NCI-H2227 treated with DMSO at 0.1 percent for 48 hours (cell line): ENCODE data around the gene PLIN4.
"Not testable (repeated sequence)": the region's sequence is repeated elsewhere in the genome, so short reads cannot be mapped to it uniquely, and the experiment has no call there.

Source experiments
- DNase-seq: peaks from one replicate; lab custom pipeline; 2025; lab: John Stamatoyannopoulos, UW

Gene PLIN4

GRCh38 chr19:4547303-4548237, 29.3 kb upstream of the PLIN4 start:
- no peak for DNase-seq

- no peak for DNase-seq
Observed at GRCh38 chr19:4543842-4544647, 25.8 kb upstream of the PLIN4 start.

GRCh38 chr19:4542896-4543841, 24.9 kb upstream of the PLIN4 start:
- no peak for DNase-seq

GRCh38 chr19:4541806-4542145, 23.5 kb upstream of the PLIN4 start:
- not testable (repeated sequence) for DNase-seq

GRCh38 chr19:4541114-4541805, 23.0 kb upstream of the PLIN4 start:
- no peak for DNase-seq

- DNase-seq: no peak
Observed at GRCh38 chr19:4539693-4540581, 21.7 kb upstream of the PLIN4 start, which contains the start of gene LRG1. Gene LRG1 (minus strand): TSS chr19:4540036. CDS start chr19:4540013, 23 bp downstream.

- DNase-seq: no peak
Observed at GRCh38 chr19:4539169-4539692, 20.9 kb upstream of the PLIN4 start.

- DNase-seq: no peak
Observed at GRCh38 chr19:4538601-4538954, 20.3 kb upstream of the PLIN4 start.

GRCh38 chr19:4537953-4538600, 19.8 kb upstream of the PLIN4 start:
- DNase-seq: no peak

GRCh38 chr19:4536798-4537197, 18.5 kb upstream of the PLIN4 start:
- DNase-seq: no peak

GRCh38 chr19:4534836-4535658, 16.8 kb upstream of the PLIN4 start, which contains the start of gene PLIN5:
Gene PLIN5 (minus strand): TSS chr19:4535224. CDS start chr19:4534074, 1,150 bp downstream.
- DNase-seq: peak; percentile 90

- no peak for DNase-seq
Observed at GRCh38 chr19:4533835-4534424, 15.6 kb upstream of the PLIN4 start.

GRCh38 chr19:4533334-4533733, 15.0 kb upstream of the PLIN4 start:
- DNase-seq: no peak

- no peak for DNase-seq
Observed at GRCh38 chr19:4531562-4532165, 13.4 kb upstream of the PLIN4 start.

- DNase-seq: no peak
Observed at GRCh38 chr19:4529924-4530522, 11.7 kb upstream of the PLIN4 start.

GRCh38 chr19:4528843-4529242, 10.6 kb upstream of the PLIN4 start:
- DNase-seq: no peak

- not testable (repeated sequence) for DNase-seq
Observed at GRCh38 chr19:4527377-4527776, 9.1 kb upstream of the PLIN4 start.
